ENCODE measurements around the gene NRG3.

NRG3 gene

GRCh38 chr10:82240408-82240807 is 365.4 kb downstream of the NRG3 start:
- ATAC-seq, result no peak
- TF ChIP-seq ISL1 (CRISPR knock-in tag; IDR thresholded peaks at IDR 0.05) (peak; percentile 93), CREB5 (CRISPR knock-in tag; IDR thresholded peaks at IDR 0.05; ENCODE audit: low read depth) (peak; percentile 68), RARB (CRISPR knock-in tag; IDR thresholded peaks at IDR 0.05) (no peak)

- TF ChIP-seq ZFP3 (CRISPR knock-in tag; IDR thresholded peaks at IDR 0.05), result no peak
- no peak for TF ChIP-seq POU6F1 (CRISPR knock-in tag; IDR thresholded peaks at IDR 0.05; ENCODE audit: borderline replicate concordance, low read depth)
- TF ChIP-seq ZC3H10 (CRISPR knock-in tag; IDR thresholded peaks at IDR 0.05), result no peak
- TF ChIP-seq ZNF8 (CRISPR knock-in tag; IDR thresholded peaks at IDR 0.05), result no peak
- no peak for TF ChIP-seq RARB (CRISPR knock-in tag; IDR thresholded peaks at IDR 0.05)
- no peak for TF ChIP-seq SNAI2 (CRISPR knock-in tag; IDR thresholded peaks at IDR 0.05)
- TF ChIP-seq CREB5 (CRISPR knock-in tag; IDR thresholded peaks at IDR 0.05; ENCODE audit: low read depth), result no peak
- TF ChIP-seq OSR1 (CRISPR knock-in tag; IDR thresholded peaks at IDR 0.05), result no peak
- TF ChIP-seq BACH2 (CRISPR knock-in tag; IDR thresholded peaks at IDR 0.05; ENCODE audit: borderline replicate concordance), result no peak
- ATAC-seq, result no peak
Measured at GRCh38 chr10:82242778-82243177, 367.8 kb downstream of the NRG3 start.

- TF ChIP-seq ZNF8 (CRISPR knock-in tag; IDR thresholded peaks at IDR 0.05), result no peak
- no peak for TF ChIP-seq TCF4 (CRISPR knock-in tag; IDR thresholded peaks at IDR 0.05; ENCODE audit: borderline replicate concordance)
- ATAC-seq, result no peak
Measured at GRCh38 chr10:82245157-82245556, 370.2 kb downstream of the NRG3 start.

- TF ChIP-seq TSHZ2 (CRISPR knock-in tag; IDR thresholded peaks at IDR 0.05) (no peak), ISL1 (CRISPR knock-in tag; IDR thresholded peaks at IDR 0.05) (peak; percentile 33), ZNF70 (CRISPR knock-in tag; IDR thresholded peaks at IDR 0.05) (no peak)
- ATAC-seq, result no peak
Measured at GRCh38 chr10:82245906-82246560, 371.0 kb downstream of the NRG3 start.

- no peak for ATAC-seq
- no peak for TF ChIP-seq RARB (CRISPR knock-in tag; IDR thresholded peaks at IDR 0.05)
- TF ChIP-seq BACH2 (CRISPR knock-in tag; IDR thresholded peaks at IDR 0.05; ENCODE audit: borderline replicate concordance), result no peak
- TF ChIP-seq OSR1 (CRISPR knock-in tag; IDR thresholded peaks at IDR 0.05), result no peak
- no peak for TF ChIP-seq ZNF8 (CRISPR knock-in tag; IDR thresholded peaks at IDR 0.05)
- TF ChIP-seq TOX (CRISPR knock-in tag; IDR thresholded peaks at IDR 0.05; ENCODE audit: borderline replicate concordance), result no peak
- no peak for TF ChIP-seq PATZ1 (CRISPR knock-in tag; IDR thresholded peaks at IDR 0.05; ENCODE audit: borderline replicate concordance)
- no peak for TF ChIP-seq TCF4 (CRISPR knock-in tag; IDR thresholded peaks at IDR 0.05; ENCODE audit: borderline replicate concordance)
- no peak for TF ChIP-seq ZFP3 (CRISPR knock-in tag; IDR thresholded peaks at IDR 0.05)
- no peak for TF ChIP-seq GLIS3 (CRISPR knock-in tag; IDR thresholded peaks at IDR 0.05)
- no peak for TF ChIP-seq ZNF565 (CRISPR knock-in tag; conservative IDR thresholded peaks at IDR 0.05; ENCODE audit: low read depth)
- no peak for TF ChIP-seq SNAI2 (CRISPR knock-in tag; IDR thresholded peaks at IDR 0.05)
- TF ChIP-seq PPARA (CRISPR knock-in tag; IDR thresholded peaks at IDR 0.05; ENCODE audit: borderline replicate concordance), result no peak
- no peak for TF ChIP-seq ZC3H10 (CRISPR knock-in tag; IDR thresholded peaks at IDR 0.05)
- no peak for TF ChIP-seq ESRRG (CRISPR knock-in tag; IDR thresholded peaks at IDR 0.05)
- TF ChIP-seq CREB5 (CRISPR knock-in tag; IDR thresholded peaks at IDR 0.05; ENCODE audit: low read depth), result no peak
- TF ChIP-seq CSDC2 (CRISPR knock-in tag; IDR thresholded peaks at IDR 0.05), result no peak
- no peak for TF ChIP-seq POU6F1 (CRISPR knock-in tag; IDR thresholded peaks at IDR 0.05; ENCODE audit: borderline replicate concordance, low read depth)
Measured at GRCh38 chr10:82249141-82249540, 374.1 kb downstream of the NRG3 start.
